Upper lobe of right lung (tissue), 1 donor: ENCODE measurements around the gene PLEKHG2. TPM values are rescaled to one million over a fixed set of nuclear protein-coding genes. Genes with fewer than 3 reads are reported as not detected.

Source experiments
- ATAC-seq: fragments of 200-7000 bp; cut with Tn5 transposase; one replicate; pipeline ENCODE4 v1.9.1; 2020; ENCODE audit warnings: mild to moderate bottlenecking, moderate library complexity
- DNase-seq: peaks from one replicate; pipeline ENCODE4 v3.0.0-alpha.2; 2020
- H3K27ac ChIP-seq: fragments of 200-600 bp; one replicate; pipeline ENCODE4 v1.8.0; 2022
- H3K27me3 ChIP-seq: fragments of 200-600 bp; one replicate; pipeline ENCODE4 v1.8.0; 2022; ENCODE audit warnings: mild to moderate bottlenecking
- H3K36me3 ChIP-seq: fragments of 200-600 bp; one replicate; pipeline ENCODE4 v1.8.0; 2022
- H3K4me1 ChIP-seq: fragments of 200-600 bp; one replicate; pipeline ENCODE4 v1.8.0; 2022
- H3K4me3 ChIP-seq: fragments of 200-600 bp; one replicate; pipeline ENCODE4 v1.8.0; 2022; ENCODE audit warnings: mild to moderate bottlenecking
- H3K9me3 ChIP-seq: fragments of 200-600 bp; one replicate; pipeline ENCODE4 v1.8.0; 2022
- intact Hi-C: fragments of 100-400 bp; cut with DNase I; formaldehyde crosslinking; loops from one replicate; pipeline ENCODE4 v1.11.0; 2022
- total RNA-seq: library from RNA; stranded (reverse); fragmentation: NEBNext Ultra II Directional; extraction: Animal tissue kit (Norgen Biotek cat#: 25700); gene quantifications from one replicate; pipeline ENCODE4 v1.2.1, GENCODE V29; 2021
- TF ChIP-seq, protein P1 (sequence below): fragments of 200-600 bp; IDR thresholded peaks from one replicate; pipeline ENCODE4 v1.8.0; 2022; ENCODE audit warnings: antibody characterized with exemption
- donor health status: DM: no; HTN: yes; CAD: no; lungs with severe emphysema.

PLEKHG2 gene
- total RNA-seq, 1 donor from 2014 or later: 32.4 TPM

GRCh38 chr19:39434123-39435076 lies 21.9 kb downstream of the PLEKHG2 start:
- TF ChIP-seq, protein P1, sequence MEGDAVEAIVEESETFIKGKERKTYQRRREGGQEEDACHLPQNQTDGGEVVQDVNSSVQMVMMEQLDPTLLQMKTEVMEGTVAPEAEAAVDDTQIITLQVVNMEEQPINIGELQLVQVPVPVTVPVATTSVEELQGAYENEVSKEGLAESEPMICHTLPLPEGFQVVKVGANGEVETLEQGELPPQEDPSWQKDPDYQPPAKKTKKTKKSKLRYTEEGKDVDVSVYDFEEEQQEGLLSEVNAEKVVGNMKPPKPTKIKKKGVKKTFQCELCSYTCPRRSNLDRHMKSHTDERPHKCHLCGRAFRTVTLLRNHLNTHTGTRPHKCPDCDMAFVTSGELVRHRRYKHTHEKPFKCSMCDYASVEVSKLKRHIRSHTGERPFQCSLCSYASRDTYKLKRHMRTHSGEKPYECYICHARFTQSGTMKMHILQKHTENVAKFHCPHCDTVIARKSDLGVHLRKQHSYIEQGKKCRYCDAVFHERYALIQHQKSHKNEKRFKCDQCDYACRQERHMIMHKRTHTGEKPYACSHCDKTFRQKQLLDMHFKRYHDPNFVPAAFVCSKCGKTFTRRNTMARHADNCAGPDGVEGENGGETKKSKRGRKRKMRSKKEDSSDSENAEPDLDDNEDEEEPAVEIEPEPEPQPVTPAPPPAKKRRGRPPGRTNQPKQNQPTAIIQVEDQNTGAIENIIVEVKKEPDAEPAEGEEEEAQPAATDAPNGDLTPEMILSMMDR: no peak
- Histone ChIP-seq H3K4me1 (peaks cover 35% of the 10 kb centered on the region), H3K4me3 (peak overlapping the region; percentile 92), H3K36me3 (peaks cover 33% of the 10 kb centered on the region), H3K9me3 (no peaks in the 10 kb centered on the region), H3K27ac (peak overlapping the region; percentile 93), H3K27me3 (no peaks in the 10 kb centered on the region)
- intact Hi-C loops: no loop called here
- ATAC-seq (no peak), DNase-seq (no peak)

GRCh38 chr19:39435499-39436349 lies 23.3 kb downstream of the PLEKHG2 start, which contains the start of gene RPS16:
RPS16 (minus strand) TSS chr19:39435949; CDS start chr19:39435895, 54 bp downstream.
- ATAC-seq (peak; percentile 99), DNase-seq (peak; percentile 99)
- H3K27me3 ChIP-seq: no peaks in the 10 kb centered on the region
- TF ChIP-seq, protein P1: no peak
- H3K27ac ChIP-seq: peak within 1 kb of the TSS; percentile 93
- H3K4me3 ChIP-seq: peak within 1 kb of the TSS; percentile 92
- no peaks in the 10 kb centered on the region for H3K9me3 ChIP-seq
- intact Hi-C loops: no loop called here
- H3K36me3 ChIP-seq: peaks cover 33% of the 10 kb centered on the region
- peaks cover 28% of the 10 kb centered on the region for H3K4me1 ChIP-seq

DNA sequence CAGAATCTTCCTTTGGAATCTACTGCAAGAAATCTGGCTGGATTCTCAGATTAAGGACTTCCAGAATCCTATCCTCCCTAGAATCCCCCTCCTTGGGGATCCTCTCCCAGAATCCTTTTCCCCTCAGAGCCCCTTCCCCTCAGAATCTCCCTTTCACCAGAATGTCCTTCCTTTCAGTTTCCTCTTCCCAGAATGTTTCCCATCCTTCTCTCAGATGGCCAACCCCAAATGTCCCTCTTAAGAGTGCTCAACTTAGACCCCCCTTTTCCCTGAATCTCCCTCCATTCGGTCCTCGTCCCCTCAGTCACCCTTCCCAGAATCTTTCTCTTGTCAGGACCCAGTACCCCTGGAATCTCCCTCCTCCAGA lies 23.9 kb downstream of the PLEKHG2 start:
- H3K27me3 ChIP-seq: no peaks in the 10 kb centered on the region
- no peaks in the 10 kb centered on the region for H3K9me3 ChIP-seq
- peak overlapping the region; percentile 93 for H3K27ac ChIP-seq
- H3K4me1 ChIP-seq: peaks cover 23% of the 10 kb centered on the region
- peak overlapping the region; percentile 92 for H3K4me3 ChIP-seq
- TF ChIP-seq, protein P1: no peak
- H3K36me3 ChIP-seq: peaks cover 33% of the 10 kb centered on the region
- ATAC-seq (no peak), DNase-seq (no peak)
- intact Hi-C loops: no loop called here

GRCh38 chr19:39438270-39438934 lies 25.9 kb downstream of the PLEKHG2 start:
- intact Hi-C loops: no loop called here
- ATAC-seq: no peak
- TF ChIP-seq, protein P1: no peak

GRCh38 chr19:39444598-39445195 lies 32.2 kb downstream of the PLEKHG2 start:
- no peaks in the 10 kb centered on the region for H3K27me3 ChIP-seq
- intact Hi-C loops: no loop called here
- DNase-seq (no peak), ATAC-seq (no peak)
- no peaks in the 10 kb centered on the region for H3K9me3 ChIP-seq
- H3K4me1 ChIP-seq: peaks cover 32% of the 10 kb centered on the region
- H3K27ac ChIP-seq: peak overlapping the region; percentile 95
- H3K4me3 ChIP-seq: peak overlapping the region; percentile 96
- TF ChIP-seq, protein P1: no peak
- no peaks in the 10 kb centered on the region for H3K36me3 ChIP-seq

More at GRCh38 chr19:39438270-39438934, 25.9 kb downstream of the PLEKHG2 start:
- H3K4me3 ChIP-seq: no peak overlapping the region
- H3K27me3 ChIP-seq: no peaks in the 10 kb centered on the region
- no peak for DNase-seq
- peaks cover 15% of the 10 kb centered on the region for H3K36me3 ChIP-seq
- H3K9me3 ChIP-seq: no peaks in the 10 kb centered on the region
- no peak overlapping the region for H3K27ac ChIP-seq
- peaks cover 22% of the 10 kb centered on the region for H3K4me1 ChIP-seq
